HG03520 (cell line): ENCODE measurements around the gene SLC5A2.

Source experiments
- ATAC-seq: cut with Tn5 transposase; IDR thresholded peaks from one replicate; pipeline ENCODE4 v1.9.1; 2021; ENCODE audit warnings: mild to moderate bottlenecking, moderate library complexity; ENCODE audit not compliant: unreplicated experiment

Gene SLC5A2

GRCh38 chr16:31459687-31460581 is 23.0 kb upstream of the SLC5A2 start:
- ATAC-seq = peak; percentile 67

GRCh38 chr16:31460582-31461002 is 22.3 kb upstream of the SLC5A2 start:
- no peak for ATAC-seq

DNA sequence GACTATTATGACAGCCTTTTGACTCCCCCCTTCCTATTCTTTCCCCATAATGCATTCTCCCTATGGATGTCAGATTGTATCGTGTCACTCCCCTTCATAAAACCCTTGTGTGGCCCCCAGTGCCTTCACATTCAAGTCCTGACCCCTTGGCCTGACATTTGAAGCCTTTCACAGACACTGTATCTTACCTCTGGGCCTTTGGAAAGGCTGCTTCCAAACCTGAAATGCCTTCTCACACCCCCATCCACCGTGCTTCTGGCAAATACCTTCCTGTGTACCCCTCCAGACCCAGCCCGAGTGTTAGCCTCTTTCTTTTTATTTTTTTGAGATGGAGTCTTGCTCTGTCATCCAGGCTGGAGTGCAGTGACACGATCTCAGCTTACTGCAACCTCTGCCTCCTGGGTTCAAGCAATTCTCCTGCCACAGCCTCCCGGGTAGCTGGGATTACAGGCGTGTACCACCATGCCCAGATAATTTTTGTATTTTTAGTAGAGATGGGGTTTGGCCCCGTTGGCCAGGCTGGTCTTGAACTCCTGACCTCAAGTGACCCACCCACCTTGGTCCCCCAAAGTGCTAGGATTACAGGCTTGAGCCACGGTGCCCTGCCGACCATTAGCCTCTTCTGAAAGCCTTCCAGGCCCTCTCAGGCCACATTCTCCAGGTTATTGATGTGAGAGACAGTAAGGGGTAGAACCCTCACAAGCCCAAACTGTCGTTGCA is 21.6 kb upstream of the SLC5A2 start:
- no peak for ATAC-seq

GRCh38 chr16:31461921-31462804 is 20.8 kb upstream of the SLC5A2 start:
- ATAC-seq = no peak

DNA sequence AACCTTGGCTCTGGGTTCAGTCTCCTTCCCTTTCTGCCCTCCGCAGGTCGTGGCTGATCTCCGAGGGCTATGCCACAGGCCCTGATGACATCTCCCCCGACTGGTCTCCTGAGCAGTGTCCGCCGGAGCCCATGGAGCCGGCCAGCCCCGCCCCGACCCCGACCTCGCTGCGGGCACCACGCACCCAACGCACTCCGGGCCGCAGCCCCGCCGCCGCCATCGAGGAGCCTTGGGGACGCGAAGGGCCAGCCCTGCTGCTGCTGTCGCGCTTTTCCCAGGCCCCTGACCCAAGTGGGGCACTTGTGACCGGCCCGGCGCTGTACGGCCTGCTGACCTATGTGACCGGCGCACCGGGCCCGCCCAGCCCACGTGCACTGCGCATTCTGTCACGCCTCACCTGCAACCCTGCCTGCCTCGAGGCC is 18.6 kb upstream of the SLC5A2 start:
- ATAC-seq = no peak

DNA sequence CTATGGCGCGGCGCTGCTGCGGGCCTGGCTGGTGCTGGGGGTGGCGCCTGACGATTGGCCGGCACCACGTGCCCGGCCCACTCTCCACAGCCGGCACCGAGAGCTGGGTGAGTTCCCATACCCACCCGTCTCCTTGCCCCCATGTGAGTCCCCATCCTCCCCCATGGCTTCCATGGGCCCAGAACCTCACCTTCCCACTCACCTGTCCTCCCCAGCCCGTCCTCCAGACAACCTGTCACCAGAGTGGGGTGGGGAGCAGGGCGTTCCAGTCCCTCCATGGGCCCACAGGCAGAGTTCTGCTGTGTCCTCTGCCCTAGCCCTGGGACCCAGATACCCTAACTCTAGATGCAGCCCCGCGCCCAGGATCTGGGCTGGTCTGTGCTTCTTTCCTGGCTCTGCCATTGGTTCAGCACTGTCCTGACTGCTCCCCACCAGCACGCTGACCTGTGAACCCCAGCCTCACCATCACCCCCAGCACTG is 18.1 kb upstream of the SLC5A2 start:
- ATAC-seq = no peak

DNA sequence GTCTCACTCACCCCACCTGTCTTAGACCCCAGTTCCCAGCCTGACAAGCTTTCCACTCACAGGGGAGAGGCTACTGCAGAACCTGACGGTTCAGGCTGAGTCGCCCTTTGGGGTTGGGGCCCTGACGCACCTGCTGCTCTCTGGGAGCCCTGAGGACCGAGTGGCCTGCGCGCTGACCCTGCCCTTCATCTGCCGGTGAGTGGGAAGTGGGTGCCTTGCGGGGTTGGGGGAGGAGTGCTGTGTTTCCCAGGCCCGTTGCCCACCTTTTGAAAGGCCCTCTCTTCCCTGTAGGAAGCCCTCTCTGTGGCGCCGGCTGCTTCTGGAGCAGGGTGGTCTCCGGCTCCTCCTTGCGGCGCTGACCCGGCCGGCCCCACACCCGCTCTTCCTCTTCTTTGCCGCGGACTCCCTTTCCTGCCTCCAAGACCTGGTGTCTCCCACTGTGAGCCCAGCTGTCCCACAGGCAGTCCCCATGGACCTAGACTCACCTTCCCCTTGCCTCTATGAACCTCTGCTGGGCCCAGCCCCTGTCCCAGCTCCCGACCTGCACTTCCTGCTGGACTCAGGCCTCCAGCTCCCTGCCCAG is 17.0 kb upstream of the SLC5A2 start:
- ATAC-seq = no peak

- no peak for ATAC-seq
Measured at GRCh38 chr16:31466381-31466841, 16.5 kb upstream of the SLC5A2 start.

GRCh38 chr16:31467151-31467773 is 15.7 kb upstream of the SLC5A2 start:
- ATAC-seq = no peak

DNA sequence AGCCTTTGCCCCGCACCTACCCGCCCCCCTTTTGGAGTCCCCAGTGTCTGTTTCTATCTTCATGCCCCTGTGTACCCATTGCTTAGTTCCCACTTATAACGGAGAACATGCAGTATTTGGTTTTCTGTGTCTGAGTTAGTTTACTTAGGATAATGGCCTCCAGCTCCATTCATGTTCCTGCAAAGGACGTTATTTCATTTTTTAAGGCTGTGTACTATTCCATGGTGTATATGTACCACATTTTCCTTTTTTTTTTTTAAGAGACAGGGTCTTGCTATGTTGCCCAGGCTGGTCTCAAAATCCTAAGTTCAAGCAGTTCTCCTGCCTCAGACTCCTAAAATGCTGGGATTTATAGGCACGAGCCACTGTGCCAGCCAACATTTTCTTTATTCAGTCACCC is 15.1 kb upstream of the SLC5A2 start:
- ATAC-seq = no peak

DNA sequence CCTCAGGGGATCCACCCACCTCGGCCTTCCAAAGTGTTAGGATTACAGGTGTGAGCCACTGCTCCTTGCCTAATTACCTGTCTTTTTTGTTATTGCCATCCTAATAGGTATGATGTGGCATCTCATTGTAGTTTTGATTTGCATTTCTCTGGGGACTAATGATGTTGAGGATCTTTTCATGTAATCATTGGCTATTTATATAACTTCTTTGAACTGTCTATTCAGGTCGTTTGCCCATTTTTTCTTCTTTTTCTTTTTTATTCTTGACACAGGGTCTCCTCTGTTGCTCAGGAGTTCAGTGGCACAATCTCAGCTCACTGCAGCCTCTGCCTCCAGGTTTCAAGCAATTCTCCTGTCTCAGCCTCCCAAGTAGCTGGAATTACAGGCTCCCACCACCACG is 12.3 kb upstream of the SLC5A2 start:
- ATAC-seq = no peak

GRCh38 chr16:31471241-31471874 is 11.6 kb upstream of the SLC5A2 start:
- ATAC-seq = no peak

- ATAC-seq = no peak
Measured at GRCh38 chr16:31471875-31472708, 10.8 kb upstream of the SLC5A2 start, which contains the start of gene TGFB1I1. Gene TGFB1I1 (plus strand): TSS chr16:31472152. CDS start chr16:31472189, 37 bp downstream.

GRCh38 chr16:31472709-31473203 is 10.2 kb upstream of the SLC5A2 start:
- ATAC-seq = no peak

DNA sequence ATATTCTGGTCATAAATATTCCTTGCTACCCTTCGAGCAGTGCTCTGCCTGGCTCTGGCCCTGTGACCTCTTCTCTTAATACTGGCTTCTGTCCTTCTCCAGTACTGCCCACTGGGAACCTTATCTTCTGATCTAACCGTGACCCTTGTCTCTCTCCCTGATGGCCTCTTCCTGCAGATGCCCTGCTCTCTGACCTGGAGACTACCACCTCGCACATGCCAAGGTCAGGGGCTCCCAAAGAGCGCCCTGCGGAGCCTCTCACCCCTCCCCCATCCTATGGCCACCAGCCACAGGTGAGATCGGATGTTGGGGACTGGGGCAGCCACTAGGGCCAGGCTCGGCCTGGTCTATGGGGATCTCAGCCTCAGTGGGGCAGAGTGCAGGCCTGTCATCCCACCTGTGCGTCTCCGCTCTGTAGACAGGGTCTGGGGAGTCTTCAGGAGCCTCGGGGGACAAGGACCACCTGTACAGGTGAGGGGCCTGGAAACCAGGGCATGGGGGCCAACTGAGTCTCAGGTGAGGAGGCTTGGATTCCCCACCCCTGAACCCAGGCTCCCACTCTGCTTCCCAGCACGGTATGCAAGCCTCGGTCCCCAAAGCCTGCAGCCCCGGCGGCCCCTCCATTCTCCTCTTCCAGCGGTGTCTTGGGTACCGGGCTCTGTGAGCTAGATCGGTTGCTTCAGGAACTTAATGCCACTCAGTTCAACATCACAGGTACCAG is 9.5 kb upstream of the SLC5A2 start:
- ATAC-seq = no peak

DNA sequence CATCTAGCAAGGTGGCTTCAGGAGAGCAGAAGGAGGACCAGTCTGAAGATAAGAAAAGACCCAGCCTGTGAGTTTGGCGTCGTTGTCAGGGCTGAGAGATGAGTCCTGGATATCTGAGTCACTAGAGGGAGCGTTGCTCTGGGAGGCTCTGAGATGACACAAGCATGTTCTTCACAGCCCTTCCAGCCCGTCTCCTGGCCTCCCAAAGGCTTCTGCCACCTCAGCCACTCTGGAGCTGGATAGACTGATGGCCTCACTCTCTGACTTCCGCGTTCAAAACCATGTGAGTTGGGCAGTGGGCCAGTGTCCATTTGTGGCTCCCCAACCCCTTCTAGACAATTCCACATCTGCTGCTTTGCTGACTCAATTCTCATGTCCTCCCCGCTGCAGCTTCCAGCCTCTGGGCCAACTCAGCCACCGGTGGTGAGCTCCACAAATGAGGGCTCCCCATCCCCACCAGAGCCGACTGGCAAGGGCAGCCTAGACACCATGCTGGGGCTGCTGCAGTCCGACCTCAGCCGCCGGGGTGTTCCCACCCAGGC is 8.7 kb upstream of the SLC5A2 start:
- no peak for ATAC-seq
